Spleen (tissue), 7 donors: ENCODE results near the gene ATP8A2.

Source experiments
- CTCF ChIP-seq, 11 experiments: fragments of 200-600 bp in 7 of 11; fragments of 450-650 bp in 4 of 11; sonication (generic) in 4 of 11; IDR thresholded peaks in 8 of 11; conservative IDR thresholded peaks in 3 of 11; 1 replicate in 7 of 11; 2 replicates in 4 of 11; pipeline versions ENCODE4 v1.4.0 to v1.8.0; 2016 to 2021; ENCODE audit warnings: antibody characterized with exemption in 11 of 11, inconsistent platforms in 4 of 11, mild to moderate bottlenecking in 1 of 11
- POLR2A ChIP-seq, 3 donors: fragments of 450-650 bp; IDR thresholded peaks; one replicate each; pipeline ENCODE4 v1.5.1; 2017; ENCODE audit warnings: antibody characterized with exemption in 3 of 3, mild to moderate bottlenecking in 1 of 3
- donor health status: DM: no; HTN: no; CAD: no; lungs with moderate emphysema.
- donor health status: DM: no; HTN: no; CAD: no.
- donor health status: DM: no; HTN: no; CAD: no.

DNA sequence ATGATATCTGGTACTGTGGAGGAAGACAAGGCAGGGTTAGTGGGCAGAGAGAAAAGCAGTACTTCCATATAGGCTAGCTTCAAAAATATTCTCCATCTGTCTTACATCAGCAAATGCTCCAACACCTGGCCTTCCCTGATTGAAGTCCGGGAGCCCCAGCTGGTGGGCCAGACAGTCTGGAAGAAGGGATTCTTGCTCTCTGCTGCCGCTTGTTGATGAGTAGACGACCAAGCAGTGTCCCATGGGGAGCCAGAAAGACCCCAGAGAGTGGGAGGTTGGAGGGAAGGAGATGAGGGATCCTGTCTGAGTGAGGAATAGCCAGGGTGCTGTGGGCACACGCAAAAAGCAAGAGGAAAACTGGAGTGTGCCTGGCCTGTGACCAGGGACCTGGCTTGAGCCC is 95.1 kb downstream of the ATP8A2 start:
- no peak for TF ChIP-seq POLR2A (IDR thresholded peaks at IDR 0.05)
- TF ChIP-seq CTCF (IDR thresholded peaks at IDR 0.05 in 8 of 11, conservative IDR thresholded peaks at IDR 0.05 in 3 of 11): no peak
